GM23338 (cell line): ENCODE data around the gene CDC42EP5. TPM values are rescaled to one million over a fixed set of nuclear protein-coding genes. Genes with fewer than 3 reads are reported as not detected.

ENCODE experiments used
- ATAC-seq: fragments of 200-7000 bp; cut with Tn5 transposase; 3 replicates; pipeline ENCODE4 v1.9.1; 2020
- DNase-seq: peaks from one replicate; pipeline ENCODE4 v3.0.0-alpha.2; 2015; ENCODE audit warnings: low spot score
- H2AFZ ChIP-seq: fragments of 200-600 bp; sonication (generic); 2 replicates; pipeline ENCODE4 v1.8.0; 2016; ENCODE audit warnings: antibody characterized with exemption, mild to moderate bottlenecking, moderate library complexity
- H3F3A ChIP-seq: fragments of 200-600 bp; sonication (generic); replicated peaks from 2 replicates; pipeline ENCODE4 v1.8.0; 2017; ENCODE audit warnings: antibody characterized with exemption, mixed run types, low read depth
- H3K27ac ChIP-seq: fragments of 200-600 bp; sonication (generic); 2 replicates; pipeline ENCODE4 v1.6.1; 2016; ENCODE audit warnings: low read depth
- H3K27me3 ChIP-seq: fragments of 200-600 bp; sonication (generic); 2 replicates; pipeline ENCODE4 v1.8.0; 2016; ENCODE audit warnings: mild to moderate bottlenecking, mixed run types, moderate library complexity; ENCODE audit not compliant: insufficient read depth
- H3K36me3 ChIP-seq: fragments of 200-600 bp; sonication (generic); 2 replicates; pipeline ENCODE4 v1.8.0; 2016; ENCODE audit warnings: mild to moderate bottlenecking; ENCODE audit not compliant: insufficient read depth
- H3K4me1 ChIP-seq: fragments of 200-600 bp; sonication (generic); 2 replicates; pipeline ENCODE4 v1.8.0; 2016; ENCODE audit warnings: mild to moderate bottlenecking, moderate library complexity; ENCODE audit not compliant: insufficient read depth
- H3K4me2 ChIP-seq: fragments of 200-600 bp; sonication (generic); 2 replicates; pipeline ENCODE4 v1.7.1; 2017; ENCODE audit warnings: mixed run types
- H3K4me3 ChIP-seq: fragments of 200-600 bp; sonication (generic); 2 replicates; pipeline ENCODE4 v1.6.1; 2016; ENCODE audit warnings: mixed run types
- H3K79me2 ChIP-seq: fragments of 200-600 bp; sonication (generic); replicated peaks from 2 replicates; pipeline ENCODE4 v1.8.0; 2017; ENCODE audit warnings: mild to moderate bottlenecking; ENCODE audit not compliant: insufficient read depth
- H3K9me2 ChIP-seq: fragments of 200-600 bp; sonication (generic); 2 replicates; pipeline ENCODE4 v1.8.0; 2017; ENCODE audit not compliant: insufficient read depth
- H4K20me1 ChIP-seq: fragments of 200-600 bp; sonication (generic); replicated peaks from 2 replicates; pipeline ENCODE4 v1.8.0; 2017; ENCODE audit warnings: mild to moderate bottlenecking; ENCODE audit not compliant: insufficient read depth
- H3K27ac Mint-ChIP-seq: 2 replicates; pipeline ENCODE4 v1.8.0; 2020; ENCODE audit warnings: inconsistent platforms, mild to moderate bottlenecking, moderate library complexity, mixed read lengths
- H3K27me3 Mint-ChIP-seq: 3 replicates; pipeline ENCODE4 v1.8.0; 2022; ENCODE audit warnings: low read depth, mild to moderate bottlenecking, moderate library complexity, mixed read lengths, inconsistent platforms; ENCODE audit not compliant: insufficient read depth, poor library complexity
- H3K36me3 Mint-ChIP-seq: 3 replicates; pipeline ENCODE4 v1.8.0; 2021; ENCODE audit warnings: low read depth, mild to moderate bottlenecking, inconsistent platforms, moderate library complexity, mixed read lengths
- H3K4me1 Mint-ChIP-seq: 3 replicates; pipeline ENCODE4 v1.8.0; 2020; ENCODE audit warnings: mild to moderate bottlenecking, inconsistent platforms, mixed read lengths
- H3K4me3 Mint-ChIP-seq: 3 replicates; pipeline ENCODE4 v1.8.0; 2021; ENCODE audit warnings: moderate library complexity, mild to moderate bottlenecking, inconsistent platforms, mixed read lengths
- H3K9me3 Mint-ChIP-seq: 3 replicates; pipeline ENCODE4 v1.8.0; 2020; ENCODE audit warnings: moderate library complexity, mild to moderate bottlenecking, inconsistent platforms, mixed read lengths
- CREB1 ChIP-seq: fragments of 250-450 bp; sonication (Bioruptor Pico); IDR thresholded peaks from 2 replicates; pipeline ENCODE4 v1.5.0; 2020; ENCODE audit warnings: low read depth, mild to moderate bottlenecking, moderate library complexity
- CTCF ChIP-seq, 2 experiments: fragments of 200-600 bp in 1 of 2; sonication (generic) in 1 of 2; conservative IDR thresholded peaks; 2 replicates each; pipeline versions ENCODE4 v1.5.1 to v1.6.1; 2016 to 2017; ENCODE audit warnings: antibody characterized with exemption in 2 of 2, low read depth in 2 of 2, mild to moderate bottlenecking in 2 of 2, moderate library complexity in 1 of 2
- EZH2 ChIP-seq: fragments of 200-600 bp; sonication (generic); IDR thresholded peaks from one replicate; pipeline ENCODE4 v1.8.0; 2017; ENCODE audit warnings: antibody characterized with exemption, mild to moderate bottlenecking, low read depth; ENCODE audit not compliant: unreplicated experiment
- JUNB ChIP-seq: IDR thresholded peaks from one replicate; pipeline ENCODE4 v1.6.1; 2016; ENCODE audit warnings: antibody characterized with exemption; ENCODE audit not compliant: unreplicated experiment
- NANOG ChIP-seq: IDR thresholded peaks from 2 replicates; pipeline ENCODE4 v1.6.1; 2016; ENCODE audit warnings: antibody characterized with exemption, borderline replicate concordance
- POLR2AphosphoS5 ChIP-seq: IDR thresholded peaks from 2 replicates; pipeline ENCODE4 v1.6.1; 2016; ENCODE audit warnings: antibody characterized with exemption, low read depth
- REST ChIP-seq: IDR thresholded peaks from one replicate; pipeline ENCODE4 v1.6.1; 2018; ENCODE audit warnings: antibody characterized with exemption; ENCODE audit not compliant: unreplicated experiment
- ZNF331 ChIP-seq: fragments of 250-450 bp; sonication (Bioruptor Pico); IDR thresholded peaks from 2 replicates; pipeline ENCODE4 v1.5.0; 2020; ENCODE audit warnings: low read depth, mild to moderate bottlenecking, moderate library complexity
- ZNF462 ChIP-seq: fragments of 250-450 bp; sonication (Bioruptor Pico); IDR thresholded peaks from 2 replicates; pipeline ENCODE4 v1.5.0; 2020; ENCODE audit warnings: mild to moderate bottlenecking, moderate library complexity
- polyA plus RNA-seq: library from polyadenylated mRNA; unstranded; fragments of >200 nt; fragmentation: Nextera tagmentation; extraction: Ambion mirVana; gene quantifications from 2 replicates; pipeline ENCODE4 v1.2.1, GENCODE V29; 2016
- total RNA-seq: library from RNA; depleted of rRNA; stranded (reverse); fragments of >200 nt; shearing (Covaris generic); gene quantifications from 2 replicates; pipeline ENCODE4 v1.2.3, GENCODE V29; 2014
- TF ChIP-seq, protein P1 (sequence below): IDR thresholded peaks from 2 replicates; pipeline ENCODE4 v1.6.1; 2016; ENCODE audit warnings: antibody characterized with exemption

The CDC42EP5 gene
- total and polyA plus RNA-seq, 2 experiments from 2014 or later: 1.4 to 3.4 TPM

DNA sequence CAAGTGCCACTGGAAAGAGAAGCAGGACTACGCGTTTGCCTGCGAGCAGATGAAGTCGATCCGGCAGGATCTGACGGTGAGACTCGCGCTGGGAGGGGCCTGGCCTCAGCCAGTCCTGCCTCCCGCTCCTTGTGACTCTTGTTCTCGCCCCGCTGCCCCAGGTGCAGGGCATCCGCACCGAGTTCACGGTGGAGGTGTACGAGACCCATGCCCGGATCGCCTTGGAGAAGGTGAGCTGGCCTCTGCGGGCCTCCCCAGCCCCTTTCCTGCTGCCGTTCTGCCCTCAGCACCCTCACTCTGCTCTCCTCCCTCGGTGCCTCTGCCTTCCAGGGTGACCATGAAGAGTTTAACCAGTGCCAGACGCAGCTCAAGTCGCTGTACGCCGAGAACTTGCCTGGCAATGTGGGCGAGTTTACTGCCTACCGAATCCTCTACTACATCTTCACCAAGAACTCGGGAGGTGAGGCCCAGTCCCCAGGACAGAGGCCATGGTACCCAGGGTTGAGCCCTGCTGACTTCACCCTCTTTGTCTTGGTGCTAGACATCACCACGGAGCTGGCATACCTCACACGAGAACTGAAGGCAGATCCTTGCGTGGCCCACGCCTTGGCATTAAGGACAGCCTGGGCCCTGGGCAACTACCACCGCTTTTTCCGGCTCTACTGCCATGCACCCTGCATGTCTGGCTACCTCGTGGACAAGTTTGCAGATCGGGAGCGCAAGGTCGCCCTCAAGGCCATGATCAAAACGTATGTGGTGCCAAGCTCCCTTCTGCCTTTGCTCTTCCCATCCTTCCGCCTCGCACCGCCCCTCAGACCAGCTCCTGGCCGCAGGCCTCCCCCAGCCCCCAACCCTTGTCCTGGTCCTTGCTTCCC lies 15.1 kb downstream of the CDC42EP5 start:
- no peak overlapping the region for H3K4me3 ChIP-seq
- no peak overlapping the region; the same call in 1 of the 2 replicates for H3K27ac Mint-ChIP-seq
- peaks cover 27% of the 10 kb centered on the region for H3K36me3 ChIP-seq

More for the DNA sequence above, 15.1 kb downstream of the CDC42EP5 start:
- Histone ChIP-seq H3K4me2 (no peak overlapping the region), H3K27ac (no peak overlapping the region), H3K9me2 (no peaks in the 10 kb centered on the region), H3F3A (peaks cover 6% of the 10 kb centered on the region; the same call in 1 of the 2 replicates), H3K79me2 (peaks cover 6% of the 10 kb centered on the region; the same call in 1 of the 2 replicates), H3K27me3 (no peaks in the 10 kb centered on the region), H3K4me1 (peaks cover 3% of the 10 kb centered on the region; the same call in 1 of the 2 replicates), H4K20me1 (peaks cover 6% of the 10 kb centered on the region; the same call in 1 of the 2 replicates), H2AFZ (no peak overlapping the region)
- Mint-ChIP-seq H3K36me3 (peaks cover 77% of the 10 kb centered on the region), H3K27me3 (peaks cover 12% of the 10 kb centered on the region), H3K4me1 (peaks cover 10% of the 10 kb centered on the region; the same call in 2 of the 3 replicates), H3K4me3 (no peak overlapping the region; the same call in 2 of the 3 replicates), H3K9me3 (no peaks in the 10 kb centered on the region)
- DNase-seq (no peak), ATAC-seq (no peak)
- TF ChIP-seq NANOG (no peak), POLR2AphosphoS5 (no peak), JUNB (no peak), CREB1 (CRISPR knock-in tag) (no peak), ZNF331 (CRISPR knock-in tag) (no peak), CTCF (conservative IDR thresholded peaks at IDR 0.05; ENCODE audit: low read depth in 2 of 2) (no peak), EZH2 (no peak), ZNF462 (CRISPR knock-in tag) (no peak), REST (no peak)
- TF ChIP-seq, protein P1, sequence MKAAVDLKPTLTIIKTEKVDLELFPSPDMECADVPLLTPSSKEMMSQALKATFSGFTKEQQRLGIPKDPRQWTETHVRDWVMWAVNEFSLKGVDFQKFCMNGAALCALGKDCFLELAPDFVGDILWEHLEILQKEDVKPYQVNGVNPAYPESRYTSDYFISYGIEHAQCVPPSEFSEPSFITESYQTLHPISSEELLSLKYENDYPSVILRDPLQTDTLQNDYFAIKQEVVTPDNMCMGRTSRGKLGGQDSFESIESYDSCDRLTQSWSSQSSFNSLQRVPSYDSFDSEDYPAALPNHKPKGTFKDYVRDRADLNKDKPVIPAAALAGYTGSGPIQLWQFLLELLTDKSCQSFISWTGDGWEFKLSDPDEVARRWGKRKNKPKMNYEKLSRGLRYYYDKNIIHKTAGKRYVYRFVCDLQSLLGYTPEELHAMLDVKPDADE: no peak
